A673 (cell line): ENCODE measurements around the gene SFSWAP.
"Not testable (repeated sequence)": the region's sequence is repeated elsewhere in the genome, so short reads cannot be mapped to it uniquely, and the experiment has no call there.

Experiments used
- CTCF ChIP-seq: fragments of 300-800, 200-600 bp; sonication (generic); conservative IDR thresholded peaks from 2 replicates; pipeline ENCODE4 v1.5.1; 2017; ENCODE audit warnings: low read depth, mild to moderate bottlenecking, antibody characterized with exemption, low read length, moderate library complexity, mixed read lengths
- EZH2 ChIP-seq: fragments of 200-600 bp; sonication (generic); IDR thresholded peaks from 2 replicates; pipeline ENCODE4 v1.6.1; 2017; ENCODE audit warnings: borderline replicate concordance, low read depth, mild to moderate bottlenecking, mixed read lengths, antibody characterized with exemption, low read length; ENCODE audit not compliant: poor library complexity, severe bottlenecking

GRCh38 chr12:131744675-131745074, 33.8 kb downstream of the SFSWAP start:
- TF ChIP-seq CTCF, EZH2: not testable (repeated sequence)
